Prostate gland (tissue), 2 donors: ENCODE data around the gene APBB1. TPM values are rescaled to one million over a fixed set of nuclear protein-coding genes. Genes with fewer than 3 reads are reported as not detected.

Source experiments
- DNase-seq: peaks from one replicate; pipeline ENCODE4 v3.0.0-alpha.2; 2019; ENCODE audit warnings: low spot score
- H3K27ac ChIP-seq, 2 donors: fragments of 200-600 bp; sonication (generic); 2 replicates each; pipeline ENCODE4 v1.5.1; 2017 to 2019
- H3K27me3 ChIP-seq: fragments of 200-600 bp; sonication (generic); replicated peaks from 2 replicates; pipeline ENCODE4 v1.5.1; 2019; ENCODE audit not compliant: insufficient read depth
- H3K36me3 ChIP-seq, 2 donors: fragments of 200-600 bp; sonication (generic); 1 replicate in 1 of 2; 2 replicates in 1 of 2; pipeline versions ENCODE4 v1.5.1 to v1.8.1; 2017 to 2019
- H3K4me1 ChIP-seq: fragments of 200-600 bp; sonication (generic); replicated peaks from 2 replicates; pipeline ENCODE4 v1.5.1; 2019
- H3K4me3 ChIP-seq, 2 donors: fragments of 200-600 bp; sonication (generic); 2 replicates each; pipeline ENCODE4 v1.5.1; 2017 to 2019
- H3K9me3 ChIP-seq: fragments of 200-600 bp; sonication (generic); 2 replicates; pipeline ENCODE4 v1.5.1; 2017
- CTCF ChIP-seq, 4 experiments: fragments of 200-600 bp in 2 of 4; fragments of 450-650 bp in 2 of 4; sonication (generic) in 2 of 4; IDR thresholded peaks; 1 replicate in 3 of 4; 2 replicates in 1 of 4; pipeline ENCODE4 v1.5.1; 2016 to 2019; ENCODE audit warnings: antibody characterized with exemption in 4 of 4, mild to moderate bottlenecking in 2 of 4, moderate library complexity in 2 of 4
- POLR2A ChIP-seq: fragments of 450-650 bp; IDR thresholded peaks from one replicate; pipeline ENCODE4 v1.6.1; 2016; ENCODE audit warnings: antibody characterized with exemption, mild to moderate bottlenecking
- POLR2AphosphoS5 ChIP-seq: sonication (generic); formaldehyde crosslinking; IDR thresholded peaks from one replicate; pipeline ENCODE4 v1.6.1; 2017; ENCODE audit warnings: antibody characterized with exemption
- WGBS: methylation state at CpG from one replicate; pipeline ENCODE4 v1.1.5; 2018; 5-methylcytosine and 5-hydroxymethylcytosine counted together
- intact Hi-C: fragments of 100-400 bp; cut with DNase I; formaldehyde crosslinking; loops from one replicate; pipeline ENCODE4 v1.14.2; 2022
- total RNA-seq, 2 donors: library from RNA; depleted of rRNA; stranded (reverse); fragments of >200 nt; gene quantifications; one replicate each; pipeline ENCODE4 v1.1.0, GENCODE V29; 2016

The APBB1 gene
- total RNA-seq, 2 donors from 2014 or later = 35.4 to 65.5 TPM

DNA sequence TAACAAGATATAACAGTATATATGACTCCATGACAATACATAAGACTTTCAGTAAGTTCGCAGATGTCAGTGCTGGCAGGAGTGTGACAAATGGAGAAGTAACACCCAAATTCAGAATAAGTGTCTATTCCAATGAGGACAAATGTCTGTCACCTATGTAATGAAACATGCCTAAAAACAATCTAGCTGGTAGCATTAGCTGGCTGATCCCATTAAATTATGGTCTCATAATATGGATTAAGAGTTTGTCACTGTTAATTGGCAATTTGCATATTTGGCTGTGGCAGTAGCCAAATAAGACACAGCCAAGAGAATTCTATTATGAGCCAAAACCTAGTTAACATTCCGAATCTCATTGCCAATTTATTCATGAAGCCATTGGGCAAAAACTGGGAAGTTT, 68.4 kb downstream of the APBB1 start:
- no peak overlapping the region for H3K27ac ChIP-seq
- no peaks in the 10 kb centered on the region for H3K4me1 ChIP-seq
- TF ChIP-seq POLR2A (no peak), CTCF (IDR thresholded peaks at IDR 0.05) (no peak), POLR2AphosphoS5 (no peak)
- 85% methylated on average over 2 of the region's 2 CpGs for WGBS
- no peaks in the 10 kb centered on the region for H3K27me3 ChIP-seq
- H3K4me3 ChIP-seq = no peak overlapping the region
- no peaks in the 10 kb centered on the region for H3K36me3 ChIP-seq
- no peaks in the 10 kb centered on the region for H3K9me3 ChIP-seq
- intact Hi-C loops = loop anchor here (5.0 kb wide), 1 partner anchor 98 kb away; no protein-coding TSS in a partner anchor
- no peak for DNase-seq

DNA sequence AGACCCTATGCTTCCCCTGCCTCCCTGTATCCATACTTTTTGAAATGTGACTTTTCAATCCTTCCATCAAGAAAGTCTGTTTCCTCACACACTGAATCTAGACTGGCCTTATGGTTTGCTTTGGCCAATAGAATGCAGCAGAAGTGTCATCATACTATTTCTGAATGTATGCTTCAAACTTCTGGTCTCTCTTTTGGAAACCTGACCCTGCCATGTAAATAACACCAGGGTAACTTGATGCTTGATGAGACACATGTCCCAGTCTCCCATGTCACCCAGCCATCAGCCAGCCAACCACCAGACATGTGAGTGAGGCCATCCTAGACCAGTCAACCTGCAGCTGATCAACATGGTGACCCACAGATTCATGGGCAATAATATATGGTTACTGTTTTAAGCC, 68.9 kb downstream of the APBB1 start:
- H3K27me3 ChIP-seq = no peaks in the 10 kb centered on the region
- no peak for DNase-seq
- TF ChIP-seq CTCF (IDR thresholded peaks at IDR 0.05) (no peak), POLR2AphosphoS5 (no peak), POLR2A (no peak)
- no peak overlapping the region for H3K27ac ChIP-seq
- H3K4me1 ChIP-seq = no peaks in the 10 kb centered on the region
- intact Hi-C loops = loop anchor here (5.0 kb wide), 1 partner anchor 98 kb away; no protein-coding TSS in a partner anchor
- H3K36me3 ChIP-seq = no peaks in the 10 kb centered on the region
- H3K9me3 ChIP-seq = no peaks in the 10 kb centered on the region
- no peak overlapping the region for H3K4me3 ChIP-seq

DNA sequence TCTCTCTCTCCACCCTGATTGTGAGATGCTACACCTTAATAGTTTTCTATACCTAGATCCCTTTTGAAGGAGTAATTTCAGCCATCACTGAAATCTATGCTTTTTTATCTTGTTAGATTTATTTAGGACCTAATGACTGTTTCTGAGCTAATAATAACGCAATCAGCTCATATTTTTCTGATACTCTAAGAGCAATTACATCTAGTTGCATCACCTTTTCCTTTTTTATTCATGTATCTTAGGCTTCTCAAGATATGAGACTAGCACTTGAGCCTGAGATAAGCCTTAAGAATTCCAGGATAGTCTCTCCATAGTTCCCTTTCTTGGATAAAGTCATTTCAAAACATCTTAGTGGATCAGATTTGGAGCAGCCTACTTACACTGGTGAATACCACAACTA, 73.5 kb downstream of the APBB1 start:
- H3K4me1 ChIP-seq = no peaks in the 10 kb centered on the region
- no peaks in the 10 kb centered on the region for H3K36me3 ChIP-seq
- no peaks in the 10 kb centered on the region for H3K9me3 ChIP-seq
- WGBS = 100% methylated on average over 1 of the region's 1 CpG
- intact Hi-C loops = no loop called here
- H3K27ac ChIP-seq = no peak overlapping the region
- DNase-seq = no peak
- no peak overlapping the region for H3K4me3 ChIP-seq
- no peaks in the 10 kb centered on the region for H3K27me3 ChIP-seq
- no peak for TF ChIP-seq POLR2A

Other genes with a start within 250 kb of the APBB1 start
- gene OR52B2, start 248.8 kb downstream of the APBB1 start, total RNA-seq = not detected
- not detected for gene OR52W1, start 219.9 kb downstream of the APBB1 start, total RNA-seq
- 1 to 10 TPM in 1 of 2 donors, not detected in 1; 2.4 TPM for gene C11orf42, start 213.5 kb downstream of the APBB1 start, total RNA-seq
- gene FHIP1B, start 184.5 kb downstream of the APBB1 start, total RNA-seq = 100 to 1,000 TPM in 1 of 2 donors, 10 to 100 TPM in 1; 50.6 to 105 TPM
- gene CNGA4, start 180.0 kb downstream of the APBB1 start, total RNA-seq = 1 to 10 TPM in 1 of 2 donors, under 1 TPM in 1; 0.27 to 2.0 TPM
- not detected for gene CCKBR, start 159.3 kb downstream of the APBB1 start, total RNA-seq
- 10 to 100 TPM; 46.1 to 92.4 TPM for gene CAVIN3, start 98.6 kb downstream of the APBB1 start, total RNA-seq
- gene SMPD1, start 28.6 kb downstream of the APBB1 start, total RNA-seq = 10 to 100 TPM; 51.7 to 59.2 TPM
- gene HPX, start 21.9 kb upstream of the APBB1 start, total RNA-seq = 1 to 10 TPM; 1.2 to 4.7 TPM
- gene TRIM3, start 54.8 kb upstream of the APBB1 start, total RNA-seq = 10 to 100 TPM; 20.3 to 23.7 TPM
- gene ARFIP2, start 62.2 kb upstream of the APBB1 start, total RNA-seq = 100 to 1,000 TPM in 1 of 2 donors, 10 to 100 TPM in 1; 87.3 to 110 TPM
- gene TIMM10B, start 62.4 kb upstream of the APBB1 start, total RNA-seq = 10 to 100 TPM; 29.4 to 35.6 TPM
- gene DNHD1, start 78.2 kb upstream of the APBB1 start, total RNA-seq = 10 to 100 TPM; 11.5 to 31.4 TPM
- 10 to 100 TPM; 16.4 to 16.6 TPM for gene RRP8, start 184.5 kb upstream of the APBB1 start, total RNA-seq
- gene ILK, start 184.7 kb upstream of the APBB1 start, total RNA-seq = 100 to 1,000 TPM; 172 to 195 TPM
- 100 to 1,000 TPM; 130 to 193 TPM for gene TAF10, start 193.1 kb upstream of the APBB1 start, total RNA-seq
- 100 to 1,000 TPM in 1 of 2 donors, 10 to 100 TPM in 1; 94.6 to 147 TPM for gene TPP1, start 200.3 kb upstream of the APBB1 start, total RNA-seq
- 10 to 100 TPM; 11.2 to 17.4 TPM for gene DCHS1, start 236.7 kb upstream of the APBB1 start, total RNA-seq